Hepatic stellate cell (primary cell): ENCODE measurements around the gene SORBS1.

Source experiments
- DNase-seq: peaks from one replicate; pipeline ENCODE4 v3.0.0; 2011; ENCODE audit warnings: low spot score

Gene SORBS1

DNA sequence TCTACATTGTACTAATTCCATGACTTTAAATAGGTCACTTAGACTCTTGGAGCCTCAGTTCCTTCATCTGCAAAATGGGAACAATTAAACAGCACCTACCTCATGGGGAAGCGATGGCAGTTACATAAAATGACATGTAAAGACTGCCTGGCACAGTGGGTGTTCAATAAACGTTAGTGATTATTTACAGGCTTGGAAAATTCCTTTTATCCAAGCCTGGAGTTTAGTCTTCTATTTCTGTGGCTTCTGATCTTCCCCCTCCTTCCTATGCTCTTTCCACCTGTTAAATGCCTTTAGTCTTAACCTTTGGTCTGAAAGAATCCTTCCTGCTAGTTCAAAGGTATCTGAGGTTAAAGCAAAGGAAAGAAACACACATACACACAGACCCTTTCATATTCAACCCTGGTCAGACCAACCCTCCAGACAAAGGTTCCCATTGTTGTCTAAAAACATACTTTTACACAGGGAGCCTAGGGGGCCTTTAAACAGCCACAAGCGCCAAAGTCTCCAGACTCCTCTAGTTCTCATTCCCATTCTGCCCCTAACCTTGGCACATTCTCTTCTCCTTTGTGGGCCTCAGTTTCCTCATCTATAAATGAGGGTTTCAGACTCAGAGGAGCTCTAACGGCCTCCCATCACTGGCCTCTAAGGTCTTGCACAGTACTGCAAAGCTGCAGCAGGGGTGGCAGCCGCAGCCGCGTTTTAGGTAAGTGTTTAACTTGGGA lies 21.4 kb downstream of the SORBS1 start:
- DNase-seq = no peak

DNA sequence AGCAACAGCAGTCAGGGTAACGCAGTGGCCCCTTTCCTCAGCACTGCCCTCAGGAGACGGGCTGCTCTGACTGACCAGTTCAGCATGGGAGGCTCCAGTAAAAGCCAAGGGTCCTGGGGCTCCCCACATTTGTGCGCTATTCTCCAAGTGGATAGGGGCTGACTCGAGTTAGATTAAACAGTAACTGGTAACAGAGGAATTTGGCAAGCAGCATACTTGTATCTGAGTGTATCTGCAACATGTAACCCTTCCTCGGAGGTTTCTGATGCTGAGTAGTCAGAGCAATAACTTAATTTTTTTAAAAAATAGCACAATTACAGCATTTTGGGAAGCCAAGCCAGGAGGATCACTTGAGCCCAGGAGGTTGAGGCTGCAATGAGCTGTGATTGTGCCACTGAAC lies 22.8 kb downstream of the SORBS1 start:
- DNase-seq = no peak

DNA sequence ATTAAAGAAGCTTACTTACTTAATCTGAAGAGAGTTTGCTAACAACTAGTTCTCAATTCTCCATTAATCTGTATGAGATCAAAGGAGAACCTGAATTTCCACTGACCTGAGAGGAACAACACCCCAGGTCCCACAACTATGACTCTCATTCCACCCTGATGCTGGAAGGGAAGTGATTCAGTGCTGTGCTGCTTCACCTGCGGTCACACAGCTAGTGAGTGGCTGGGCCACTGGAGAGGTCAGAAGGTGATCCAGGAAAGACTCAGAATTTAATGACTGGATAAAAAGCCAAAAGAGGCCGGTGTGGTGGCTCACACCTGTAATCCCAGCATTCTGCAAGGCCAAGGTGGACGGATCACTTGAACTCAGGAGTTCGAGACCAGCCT lies 23.6 kb downstream of the SORBS1 start:
- DNase-seq = no peak

DNA sequence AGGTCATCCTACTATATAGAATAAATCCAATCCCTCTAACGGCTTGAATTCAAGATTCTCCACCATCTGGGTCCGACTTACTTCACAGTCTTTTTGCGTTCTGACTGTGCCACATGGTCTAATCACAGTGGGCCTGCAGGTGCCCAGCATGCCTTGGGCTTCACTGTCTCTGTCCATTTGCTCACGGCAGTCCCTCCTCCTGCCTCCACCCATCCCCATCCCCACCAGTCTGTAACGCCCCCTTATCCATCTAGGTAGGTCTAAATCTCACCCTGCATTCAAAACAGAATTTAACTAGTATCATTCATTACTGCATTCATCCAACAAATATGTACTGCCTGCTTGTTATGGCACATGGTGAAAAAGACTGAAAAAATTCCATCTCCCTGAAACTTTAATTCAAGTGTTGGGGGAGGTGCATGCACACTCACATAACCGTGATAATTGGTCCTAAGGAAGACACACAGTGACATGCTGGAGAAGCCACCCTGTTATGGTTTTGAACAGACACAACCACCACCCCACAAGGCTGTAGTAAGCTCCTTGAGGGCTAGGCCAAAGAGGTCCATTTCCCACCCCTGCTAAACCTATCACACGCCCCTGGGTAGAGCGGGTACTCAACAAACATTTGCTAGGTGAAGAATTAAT lies 24.2 kb downstream of the SORBS1 start:
- no peak for DNase-seq

DNA sequence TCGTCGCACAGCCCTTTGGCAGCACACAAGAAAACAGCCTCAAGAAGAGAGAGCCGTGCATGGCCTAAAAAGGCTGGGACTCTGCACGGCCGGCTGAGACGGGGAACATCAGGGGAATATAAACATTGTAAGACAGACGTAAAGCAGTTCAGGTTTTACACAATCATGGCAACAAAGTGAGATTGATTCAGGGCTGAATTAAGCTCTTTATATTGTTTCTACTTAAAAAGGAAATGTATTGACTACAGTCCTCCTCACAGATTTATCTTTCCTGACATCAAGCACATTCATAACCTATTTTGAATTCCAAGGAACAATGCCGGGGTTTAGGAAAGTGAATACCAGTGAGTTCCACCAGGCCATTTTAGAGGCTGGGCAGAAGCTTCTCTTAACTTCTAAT lies 25.2 kb downstream of the SORBS1 start:
- no peak for DNase-seq

DNA sequence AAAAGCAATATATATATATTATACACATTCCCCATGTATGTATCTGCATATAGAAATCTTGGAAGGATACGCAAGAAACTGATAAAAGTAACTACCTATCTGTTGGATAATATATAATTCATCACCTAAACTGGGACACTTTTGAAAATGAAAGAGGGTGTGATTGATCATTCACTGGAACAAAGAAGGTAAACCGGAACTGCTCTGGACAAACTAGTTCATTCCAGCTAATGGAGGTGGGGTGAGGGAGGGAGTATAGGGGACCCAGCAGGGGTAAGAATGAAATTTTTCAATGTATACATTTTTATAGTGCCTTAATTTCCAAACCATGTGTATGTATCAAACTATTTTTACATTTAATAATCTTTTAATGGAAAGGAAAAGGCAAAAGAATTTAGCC lies 25.6 kb downstream of the SORBS1 start:
- DNase-seq = no peak

DNA sequence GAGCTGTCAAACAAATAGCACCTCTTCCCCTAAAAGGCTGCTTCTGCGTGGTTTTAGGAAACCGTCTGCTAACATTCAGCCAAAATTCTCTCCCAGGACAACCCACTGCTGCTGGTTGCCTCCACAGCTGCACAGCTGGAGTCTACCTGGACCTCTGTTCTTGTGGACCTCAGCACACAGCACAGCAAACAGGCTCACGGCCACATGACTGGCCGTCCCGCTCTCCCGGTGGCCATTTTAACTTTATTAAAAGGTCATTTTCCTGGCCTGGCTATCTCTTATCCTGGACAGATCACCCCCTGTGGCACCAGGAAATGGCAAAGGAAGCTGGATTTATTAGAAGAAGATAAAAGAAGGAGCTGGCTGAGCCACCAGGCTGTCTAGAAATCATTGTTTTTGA lies 27.6 kb downstream of the SORBS1 start:
- no peak for DNase-seq

DNA sequence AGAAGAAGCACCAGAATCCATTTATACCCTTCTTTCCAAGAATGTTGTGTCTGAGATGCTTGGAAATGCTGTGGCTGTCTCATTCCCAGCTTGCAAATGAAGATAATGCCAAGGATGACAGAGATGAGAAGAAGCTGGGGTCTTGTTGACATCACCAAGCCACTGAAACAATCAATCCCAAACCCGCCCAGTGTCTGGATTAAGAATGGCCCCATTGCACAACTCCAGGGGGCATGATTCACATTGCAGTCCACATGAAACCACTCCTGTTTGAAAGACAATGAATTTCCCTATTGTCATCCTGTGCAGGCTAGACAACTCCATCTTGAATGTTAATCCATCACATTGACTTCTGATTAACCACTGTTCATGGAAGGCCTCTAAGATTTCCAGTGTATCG lies 28.6 kb downstream of the SORBS1 start:
- DNase-seq = no peak

DNA sequence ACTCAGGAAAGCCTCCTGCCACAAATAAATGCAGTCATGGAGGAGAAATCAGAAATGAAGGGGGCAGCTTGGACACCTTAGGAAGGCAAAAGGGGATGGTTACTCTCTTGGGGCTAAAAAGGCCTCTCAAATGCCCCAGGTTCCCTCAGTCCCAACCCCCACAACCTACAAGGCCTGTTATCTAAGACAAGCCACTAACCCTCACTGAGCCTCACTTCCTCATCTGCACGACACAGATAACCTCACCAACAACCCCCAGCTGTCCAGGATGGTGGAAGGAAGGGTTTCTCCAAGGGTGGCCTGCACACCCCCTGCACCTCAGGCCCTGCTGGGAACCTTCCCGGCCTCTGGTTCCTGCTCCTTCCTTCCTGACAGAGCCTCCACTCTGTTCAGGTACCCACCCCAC lies 29.2 kb downstream of the SORBS1 start:
- DNase-seq = no peak

DNA sequence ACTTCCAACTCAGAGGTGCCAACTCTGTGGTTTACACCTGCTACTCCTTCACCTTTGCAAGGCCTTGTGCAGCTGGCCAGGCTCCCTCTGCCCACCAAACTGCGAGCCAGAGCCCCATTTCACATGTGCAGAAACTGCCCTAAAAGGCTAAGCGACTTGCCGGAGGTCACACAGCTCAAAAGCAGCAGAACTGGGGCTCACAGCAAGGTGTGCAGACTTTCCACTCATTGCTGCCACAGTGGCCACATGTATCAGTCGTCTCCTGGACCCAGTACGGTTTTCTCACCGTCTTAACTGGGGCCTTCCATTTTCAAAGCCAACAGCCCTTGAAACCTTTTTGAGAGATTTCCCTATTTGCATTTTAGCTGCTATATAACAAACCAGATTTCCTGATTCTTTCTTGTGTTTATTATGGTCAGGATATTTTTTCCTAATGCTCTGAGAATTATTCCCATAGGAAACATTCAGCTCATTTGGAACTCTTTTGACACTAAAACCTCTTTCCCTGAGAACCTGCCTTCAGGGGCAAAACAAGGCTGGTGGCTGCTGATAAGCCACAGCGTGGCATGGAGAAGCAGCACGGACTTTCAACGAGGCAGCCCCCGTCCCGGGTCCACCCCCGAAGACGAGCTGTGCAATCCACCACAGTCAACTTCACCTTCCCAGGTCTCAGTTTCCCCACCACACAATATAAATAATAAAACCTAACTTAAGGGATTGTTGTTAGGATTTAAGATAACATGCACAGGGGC lies 29.9 kb downstream of the SORBS1 start:
- DNase-seq = no peak

DNA sequence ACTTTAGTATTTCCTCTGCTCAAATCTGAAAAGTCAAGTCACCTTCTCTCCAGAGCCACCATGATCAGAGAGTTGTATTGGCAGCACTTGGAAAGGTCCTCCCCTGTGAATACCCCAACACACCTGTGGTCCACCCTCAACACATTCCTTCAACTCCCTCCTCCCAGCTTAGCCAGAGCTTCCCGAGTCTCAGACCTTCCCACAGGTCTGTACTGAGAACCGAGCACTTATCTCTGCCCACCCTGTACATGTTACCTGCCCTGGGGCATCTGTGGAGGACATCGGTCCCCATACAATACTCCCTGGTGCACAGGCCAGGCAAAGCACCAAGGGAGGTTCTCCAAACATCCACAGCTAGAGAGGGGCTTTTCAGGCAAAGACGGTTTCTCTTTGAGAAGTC lies 30.6 kb downstream of the SORBS1 start:
- DNase-seq = no peak

DNA sequence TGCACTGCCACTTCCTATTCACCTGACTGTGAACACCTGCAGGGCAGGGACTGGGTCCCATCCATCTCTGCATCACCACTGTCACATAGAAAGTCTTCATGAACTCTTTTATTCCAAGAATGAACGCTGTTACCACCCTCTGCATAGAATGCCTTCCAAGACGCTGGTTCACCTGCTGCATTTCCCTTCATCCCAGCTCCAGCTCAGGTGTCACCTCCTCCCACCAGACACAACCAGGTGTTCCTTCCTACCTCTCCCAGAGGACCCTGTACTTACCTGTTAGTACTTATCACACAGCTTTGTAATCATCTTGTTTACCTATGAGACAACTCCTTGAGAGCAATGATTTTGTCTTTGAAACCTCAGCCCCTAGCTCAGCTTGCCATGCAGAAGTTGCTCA lies 31.1 kb downstream of the SORBS1 start:
- DNase-seq = no peak

DNA sequence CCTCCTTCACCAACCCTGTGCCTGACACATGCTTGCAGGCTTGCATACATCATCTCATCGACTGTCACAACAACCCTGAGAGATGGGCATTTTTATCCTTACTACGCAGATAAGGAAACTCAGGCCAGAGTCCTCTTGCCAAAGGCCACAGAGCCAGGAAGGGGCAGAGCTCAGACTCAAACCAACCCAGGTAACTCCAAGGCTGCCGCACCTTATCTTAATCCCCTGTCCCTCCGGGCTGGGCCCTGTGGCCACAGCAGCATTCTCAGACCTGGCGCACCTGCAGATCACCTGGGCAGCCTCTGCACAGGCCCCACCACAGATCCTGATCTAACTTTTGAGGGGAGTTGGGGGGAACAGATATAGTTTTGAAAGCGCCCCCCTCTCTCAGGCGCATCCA lies 35.1 kb downstream of the SORBS1 start:
- no peak for DNase-seq

DNA sequence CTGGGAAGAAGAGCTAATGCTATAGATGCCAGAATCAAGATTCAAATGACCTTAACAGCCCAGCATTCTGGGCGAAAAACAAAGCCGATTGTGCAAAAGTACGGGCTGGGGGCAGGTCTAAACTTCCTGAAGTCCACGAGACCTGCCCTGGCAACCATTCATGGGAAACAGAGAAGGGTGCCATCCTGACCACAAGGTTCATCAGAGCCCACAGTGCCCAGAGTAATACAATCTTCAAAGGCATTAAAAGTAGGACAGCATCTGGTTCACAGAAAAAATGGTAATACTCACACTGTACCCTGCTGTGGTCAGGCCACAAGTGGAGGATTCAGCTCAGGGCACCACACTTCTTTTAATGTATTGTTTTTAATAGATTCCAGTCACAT lies 36.1 kb downstream of the SORBS1 start:
- DNase-seq = no peak

DNA sequence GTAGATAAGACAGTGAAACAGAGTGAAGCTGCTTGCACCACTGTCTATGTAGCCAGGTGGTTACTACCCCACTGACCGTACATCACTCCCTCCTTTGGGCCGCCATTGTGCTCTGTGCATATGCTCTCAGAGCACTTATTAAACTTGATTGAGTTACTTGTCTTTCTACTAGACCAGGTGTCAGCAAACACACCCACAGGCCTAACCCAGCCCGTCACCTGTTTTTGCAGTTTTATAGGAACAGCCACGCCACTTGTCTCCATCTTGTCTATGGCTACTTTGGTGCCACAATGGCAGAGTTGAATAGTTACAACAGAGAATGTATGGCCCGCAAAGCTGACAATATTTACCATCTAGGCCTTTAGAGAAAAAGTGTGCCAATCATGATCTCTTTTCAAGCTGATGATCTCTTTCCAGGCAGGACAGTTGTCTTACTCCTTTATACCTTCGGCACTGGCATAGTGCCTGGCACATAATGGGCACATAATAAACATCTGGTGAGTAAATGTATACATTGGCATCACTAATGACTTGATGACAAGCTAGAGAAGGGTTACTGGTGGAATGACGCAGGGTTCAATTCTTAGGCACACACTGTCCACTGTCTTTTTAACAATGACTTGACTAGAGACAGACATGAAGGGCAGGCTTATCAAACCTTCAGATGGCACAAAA lies 36.7 kb downstream of the SORBS1 start:
- DNase-seq = no peak

DNA sequence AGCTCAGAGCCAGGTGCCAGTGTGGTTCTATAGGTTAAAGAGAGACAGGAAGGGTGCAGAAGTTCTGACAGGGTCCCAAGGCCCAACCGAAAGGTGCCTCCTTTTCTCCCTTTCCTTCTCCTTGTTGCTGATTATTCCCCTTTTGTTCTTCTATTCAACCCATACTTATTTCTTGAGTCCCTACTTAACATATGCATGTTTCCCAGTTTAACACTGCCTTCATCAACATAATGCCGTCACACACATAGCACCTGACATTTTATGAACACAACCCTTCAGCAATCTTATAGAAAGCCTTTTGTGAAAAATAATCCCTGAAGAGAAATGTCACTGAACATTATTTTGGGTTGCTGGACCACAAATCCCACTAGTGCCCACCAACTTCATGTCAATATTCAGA lies 39.1 kb downstream of the SORBS1 start:
- no peak for DNase-seq

DNA sequence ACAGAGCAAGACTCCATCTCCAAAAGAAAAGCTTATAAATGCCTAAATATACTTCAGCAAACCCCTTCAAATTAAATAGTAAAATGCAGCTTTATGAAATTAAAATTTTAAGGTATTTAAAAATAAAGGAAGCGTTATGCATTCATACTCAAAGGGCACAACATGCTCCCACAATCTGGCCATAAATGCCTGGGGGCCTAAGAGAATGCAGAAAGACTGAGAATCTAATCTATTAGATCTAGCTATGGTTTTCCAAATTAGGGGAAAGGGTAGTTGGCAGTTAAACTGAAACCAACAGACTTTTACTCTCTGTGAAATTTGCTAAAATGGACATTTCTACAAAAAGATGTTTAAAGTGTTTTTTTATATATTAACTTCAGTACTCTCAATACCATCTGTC lies 40.6 kb downstream of the SORBS1 start:
- no peak for DNase-seq

DNA sequence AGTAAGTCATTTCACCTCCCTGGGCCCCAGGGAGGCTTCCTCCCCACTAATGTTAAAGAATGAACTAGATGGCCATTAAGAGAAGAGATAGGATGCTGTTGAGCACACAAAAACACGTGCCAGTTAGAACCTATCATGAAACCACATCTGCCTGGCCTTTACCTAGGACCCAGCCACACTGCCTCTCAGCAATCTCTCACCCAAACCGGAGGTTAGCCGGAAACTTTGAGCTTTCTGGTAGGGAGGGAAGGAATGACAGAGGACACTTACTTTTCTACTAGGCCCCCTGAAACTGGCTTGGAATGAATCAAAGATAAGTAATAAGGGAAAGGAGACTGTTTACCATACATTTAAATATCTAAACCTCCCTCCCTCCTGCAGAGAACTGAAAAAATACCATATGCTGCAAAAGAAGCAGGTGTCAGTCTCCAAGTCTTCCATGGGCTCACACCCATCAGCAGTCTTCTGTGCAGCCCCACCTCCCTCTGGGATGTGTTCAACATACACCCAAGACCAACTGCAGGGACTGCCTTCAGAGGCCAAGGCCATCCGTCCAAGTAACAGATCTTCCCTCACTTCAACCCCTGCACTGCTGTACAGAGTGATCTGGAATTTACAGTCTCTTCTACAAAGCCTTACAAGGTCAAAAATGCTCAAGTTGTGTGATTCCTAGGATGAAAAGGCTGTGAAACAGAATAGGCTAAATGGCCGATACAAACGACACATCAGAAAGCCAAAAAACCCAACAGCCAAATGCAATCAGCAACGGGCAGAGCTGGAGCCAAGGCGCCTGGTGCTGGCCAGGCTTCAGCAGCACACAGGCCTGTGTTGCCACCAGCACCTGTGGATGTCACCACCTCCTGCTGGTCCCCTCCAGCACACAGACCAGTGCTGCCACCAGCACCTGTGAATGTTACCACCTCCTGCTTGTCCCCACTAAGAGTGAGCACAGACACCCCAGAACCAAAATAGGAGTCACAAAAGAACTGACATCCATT lies 42.4 kb downstream of the SORBS1 start:
- DNase-seq = no peak

DNA sequence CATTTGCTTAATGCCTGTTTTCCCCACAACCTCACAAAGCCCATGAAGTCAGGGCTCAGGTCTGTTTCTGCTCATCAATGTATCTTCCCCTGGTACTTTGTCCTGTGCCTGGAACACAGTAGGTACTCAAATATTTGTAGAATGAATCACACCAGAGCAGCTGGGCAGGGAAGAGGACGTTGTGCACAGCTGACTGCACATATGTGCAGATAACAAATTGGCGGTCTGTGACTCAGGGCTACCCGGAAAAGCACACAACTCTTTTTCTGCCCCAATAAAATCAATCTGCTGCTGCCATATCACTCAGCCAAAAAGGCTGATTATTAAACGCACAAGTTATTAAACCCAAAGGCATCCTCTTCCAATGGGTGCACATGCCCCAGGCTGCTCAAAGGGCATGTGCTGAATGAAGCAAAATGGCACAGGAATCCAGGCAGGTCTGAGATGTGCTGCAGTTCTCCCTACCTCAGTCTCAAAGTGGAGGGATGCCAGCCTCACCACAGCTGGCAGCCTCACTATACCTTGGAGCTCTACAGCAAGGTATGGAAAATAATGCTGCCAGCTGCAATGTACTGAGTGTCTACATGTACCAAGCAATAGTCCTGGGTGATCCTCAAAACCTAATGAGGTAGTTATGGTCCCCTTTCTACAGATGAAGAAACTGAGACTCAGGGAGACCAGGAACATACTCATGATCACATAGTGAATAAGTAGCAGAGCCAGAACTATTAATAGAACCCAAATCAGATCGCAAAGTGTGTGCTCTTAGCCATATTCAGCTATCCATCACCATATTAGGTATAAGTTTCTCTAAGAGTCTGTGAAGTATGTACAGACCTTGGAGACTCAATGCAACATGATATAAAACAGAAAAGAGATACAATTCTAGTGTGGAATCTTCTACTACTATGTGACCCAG lies 43.4 kb downstream of the SORBS1 start:
- no peak for DNase-seq

DNA sequence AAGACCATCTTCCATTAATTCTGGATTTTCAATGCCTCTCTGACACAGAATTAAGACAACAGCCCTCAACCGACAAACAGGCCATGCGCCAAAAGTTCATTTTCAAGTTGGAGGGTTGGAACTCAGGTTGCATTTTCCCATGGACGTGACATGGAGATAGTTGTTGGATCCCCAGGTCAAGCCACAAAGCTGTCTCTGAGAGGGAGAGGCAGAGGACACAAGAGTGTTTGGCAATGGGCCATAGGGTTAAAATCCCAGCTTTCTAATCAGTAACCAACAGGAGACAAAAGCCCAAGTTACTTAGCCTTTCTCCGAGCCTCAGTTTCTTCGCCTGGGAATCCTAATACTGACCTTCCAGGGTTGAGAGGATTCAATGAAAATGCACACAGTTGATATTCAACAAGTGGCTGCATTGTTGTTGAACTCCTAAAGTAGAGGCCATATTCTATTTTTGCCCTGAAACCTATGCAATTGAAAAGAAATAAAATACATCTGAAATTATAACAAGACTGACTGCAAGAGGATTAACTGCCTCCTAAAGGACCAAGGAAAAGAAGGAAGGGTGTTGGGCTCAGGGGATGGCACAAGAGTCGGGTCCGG lies 44.3 kb downstream of the SORBS1 start:
- DNase-seq = no peak
